ENCODE results near the gene PTP4A2. TPM values are rescaled to one million over a fixed set of nuclear protein-coding genes. Genes with fewer than 3 reads are reported as not detected.
"Not testable (repeated sequence)": the region's sequence is repeated elsewhere in the genome, so short reads cannot be mapped to it uniquely, and the experiment has no call there.

The PTP4A2 gene
- total RNA-seq, 6 experiments from 2014 or later: 258 to 353 (median 305) TPM

DNA sequence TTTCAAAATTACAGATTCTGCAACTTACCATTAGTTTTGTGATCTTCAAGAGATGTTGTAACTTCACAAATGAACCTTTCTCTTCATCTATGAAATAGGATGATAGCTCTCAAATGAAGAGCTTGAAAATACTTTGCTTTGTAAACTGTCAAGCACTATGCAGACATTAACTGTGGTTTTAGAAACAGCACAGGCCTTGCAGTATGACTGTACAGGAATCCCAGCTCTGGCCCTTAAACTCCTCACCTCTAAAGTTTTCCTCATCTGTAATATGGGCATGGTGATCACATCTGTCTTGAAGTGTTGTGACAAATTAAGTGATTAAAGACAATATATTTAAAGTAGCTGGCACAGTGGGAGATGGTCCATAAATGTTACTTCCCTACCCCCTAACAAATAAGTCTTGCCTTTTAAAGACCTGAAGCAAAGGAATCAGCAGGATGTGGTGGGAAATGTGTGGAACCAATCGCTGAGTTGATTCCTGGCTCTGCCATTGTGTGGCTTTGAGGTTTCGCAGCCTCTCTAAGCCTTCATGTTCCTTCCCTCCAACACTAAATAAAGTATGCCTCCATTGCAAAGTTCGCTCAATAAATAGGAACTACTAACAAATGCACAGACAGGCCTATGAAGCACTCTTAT, 5.5 kb upstream of the PTP4A2 start:
- no peaks in the 10 kb centered on the region for H3K36me3 Mint-ChIP-seq (ENCODE audit: low read depth)
- peak overlapping the region; percentile 97 for H3K27ac Mint-ChIP-seq
- no peak for TF ChIP-seq CTCF (IDR thresholded peaks at IDR 0.05)
- peaks cover 54% of the 10 kb centered on the region for H3K4me1 Mint-ChIP-seq (ENCODE audit: low read depth)
- DNase-seq: no peak
- no peaks in the 10 kb centered on the region for H3K9me3 Mint-ChIP-seq
- H3K27me3 Mint-ChIP-seq (ENCODE audit: insufficient read depth): peaks cover 1% of the 10 kb centered on the region; the same call in 1 of the 2 replicates
- peak overlapping the region; percentile 82 for H3K4me3 Mint-ChIP-seq

GRCh38 chr1:31942061-31942460, 3.9 kb upstream of the PTP4A2 start:
- not testable (repeated sequence) for H3K27me3 Mint-ChIP-seq (ENCODE audit: insufficient read depth); H3K9me3 Mint-ChIP-seq; H3K4me3 Mint-ChIP-seq; H3K36me3 Mint-ChIP-seq (ENCODE audit: low read depth); DNase-seq
- Mint-ChIP-seq H3K4me1 (ENCODE audit: low read depth) (peaks cover 56% of the 10 kb centered on the region), H3K27ac (peak overlapping the region; percentile 9; the same call in 1 of the 2 replicates)

GRCh38 chr1:31939484-31940329, 1.5 kb upstream of the PTP4A2 start:
- Mint-ChIP-seq H3K27ac (peak overlapping the region; percentile 83), H3K9me3 (no peaks in the 10 kb centered on the region), H3K27me3 (ENCODE audit: insufficient read depth) (no peaks in the 10 kb centered on the region), H3K36me3 (ENCODE audit: low read depth) (peaks cover 15% of the 10 kb centered on the region), H3K4me1 (ENCODE audit: low read depth) (peaks cover 62% of the 10 kb centered on the region), H3K4me3 (peak overlapping the region; percentile 29)
- DNase-seq: peak; percentile 86
- peak; percentile 84 for TF ChIP-seq CTCF (IDR thresholded peaks at IDR 0.05)

DNA sequence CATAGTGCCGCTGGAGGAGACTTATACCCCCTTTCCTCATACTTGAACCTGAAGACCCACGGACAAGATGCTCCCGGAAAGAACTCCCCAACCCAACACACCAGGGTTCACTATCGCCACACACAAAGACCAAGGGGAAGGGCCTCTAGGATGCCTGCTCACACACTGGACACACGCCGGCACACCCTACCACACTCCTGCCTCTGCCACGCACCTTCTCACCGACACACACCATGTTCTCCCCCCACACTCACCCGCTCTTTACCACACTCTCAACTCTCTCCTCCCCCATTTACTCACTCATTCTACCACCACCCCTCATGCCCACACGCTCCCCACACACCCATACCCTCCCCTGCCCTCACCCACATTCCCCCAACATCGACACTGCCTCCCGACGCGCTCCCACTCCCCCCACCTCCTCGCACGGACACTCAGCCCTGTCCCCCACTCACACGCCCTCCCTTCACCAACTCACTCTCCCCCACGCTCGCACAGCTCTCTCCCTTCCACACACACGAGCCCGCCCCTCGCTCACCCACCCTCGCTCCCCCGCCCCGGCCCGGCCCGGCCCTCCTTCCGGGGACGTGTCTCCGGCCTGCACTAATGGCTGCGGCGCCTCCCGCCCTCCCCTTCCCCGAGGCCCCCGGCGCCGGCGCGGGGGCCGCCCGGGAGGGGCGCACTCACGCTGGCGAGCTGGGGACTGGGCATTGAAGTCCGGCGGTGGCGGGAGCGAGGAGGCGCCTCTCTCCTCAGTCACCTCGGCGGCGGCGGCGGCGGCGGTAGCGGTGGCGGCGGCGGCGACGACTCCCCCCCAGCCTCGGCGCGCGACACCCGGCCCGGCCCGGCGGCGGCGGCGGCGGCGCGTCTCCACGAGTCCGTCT, 626 bp downstream of the PTP4A2 start:
- no peak for TF ChIP-seq CTCF (IDR thresholded peaks at IDR 0.05)
- Mint-ChIP-seq H3K27ac (peak overlapping the region; percentile 94), H3K9me3 (no peaks in the 10 kb centered on the region), H3K27me3 (ENCODE audit: insufficient read depth) (no peaks in the 10 kb centered on the region), H3K36me3 (ENCODE audit: low read depth) (peaks cover 15% of the 10 kb centered on the region), H3K4me3 (peak overlapping the region; percentile 99), H3K4me1 (ENCODE audit: low read depth) (peaks cover 68% of the 10 kb centered on the region)
- DNase-seq: peak; percentile 33

DNA sequence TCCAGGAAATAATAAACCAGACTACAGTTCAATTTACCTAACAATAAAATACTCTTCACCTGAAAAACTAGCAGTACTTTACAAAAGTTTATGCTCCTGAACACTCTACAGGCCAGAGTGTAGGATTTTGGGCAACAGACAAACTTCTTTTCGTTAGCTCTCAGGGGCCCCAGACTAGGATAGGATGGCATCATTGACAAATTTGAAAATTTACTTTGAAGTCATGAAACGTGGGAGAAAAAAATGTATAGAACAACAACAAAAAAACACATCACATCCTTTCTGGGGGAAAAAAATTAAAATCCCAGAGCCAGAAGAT, 1.2 kb downstream of the PTP4A2 start:
- peaks cover 15% of the 10 kb centered on the region for H3K36me3 Mint-ChIP-seq (ENCODE audit: low read depth)
- peak overlapping the region; percentile 99 for H3K4me3 Mint-ChIP-seq
- peak overlapping the region; percentile 94 for H3K27ac Mint-ChIP-seq
- no peaks in the 10 kb centered on the region for H3K9me3 Mint-ChIP-seq
- no peaks in the 10 kb centered on the region for H3K27me3 Mint-ChIP-seq (ENCODE audit: insufficient read depth)
- DNase-seq: no peak
- no peak for TF ChIP-seq CTCF (IDR thresholded peaks at IDR 0.05)
- H3K4me1 Mint-ChIP-seq (ENCODE audit: low read depth): peaks cover 70% of the 10 kb centered on the region
